Mucosa of stomach (tissue), 1 donor: ENCODE measurements around the gene PPARA.
A peak's percentile ranks its signal among the peaks of the same experiment; 100 is the strongest.
"Not testable (repeated sequence)": the region's sequence is repeated elsewhere in the genome, so short reads cannot be mapped to it uniquely, and the experiment has no call there.

Source experiments
- H3K27me3 ChIP-seq: one replicate; pipeline ENCODE4 v1.7.0; 2013; ENCODE audit warnings: mild to moderate bottlenecking, low read length; ENCODE audit not compliant: control insufficient read depth, insufficient read depth
- H3K36me3 ChIP-seq: one replicate; pipeline ENCODE4 v1.7.0; 2013; ENCODE audit warnings: low read length; ENCODE audit not compliant: control insufficient read depth, insufficient read depth
- H3K4me1 ChIP-seq: one replicate; pipeline ENCODE4 v1.7.0; 2013; ENCODE audit warnings: mild to moderate bottlenecking, low read length; ENCODE audit not compliant: control insufficient read depth, insufficient read depth
- H3K4me3 ChIP-seq: one replicate; pipeline ENCODE4 v1.7.0; 2013; ENCODE audit warnings: low read length
- H3K9ac ChIP-seq: one replicate; pipeline ENCODE4 v1.7.0; 2013; ENCODE audit warnings: mild to moderate bottlenecking, low read length, moderate library complexity
- H3K9me3 ChIP-seq: one replicate; pipeline ENCODE4 v1.7.0; 2013; ENCODE audit warnings: mild to moderate bottlenecking, low read length, moderate library complexity; ENCODE audit not compliant: control insufficient read depth
- donor health status: Pancreatic carcinoma.

Gene PPARA

GRCh38 chr22:46250783-46251125 lies 100.4 kb downstream of the PPARA start:
- Histone ChIP-seq H3K27me3 (no peaks in the 10 kb centered on the region), H3K4me3 (peak overlapping the region; percentile 67), H3K36me3 (no peaks in the 10 kb centered on the region), H3K9ac (peak overlapping the region; percentile 88), H3K9me3 (no peaks in the 10 kb centered on the region), H3K4me1 (peaks cover 9% of the 10 kb centered on the region)

GRCh38 chr22:46251266-46251665 lies 100.9 kb downstream of the PPARA start:
- no peaks in the 10 kb centered on the region for H3K9me3 ChIP-seq
- H3K9ac ChIP-seq = peak overlapping the region; percentile 88
- H3K4me3 ChIP-seq = no peak overlapping the region
- no peaks in the 10 kb centered on the region for H3K36me3 ChIP-seq
- H3K27me3 ChIP-seq = no peaks in the 10 kb centered on the region
- peaks cover 9% of the 10 kb centered on the region for H3K4me1 ChIP-seq

GRCh38 chr22:46251816-46252380 lies 101.6 kb downstream of the PPARA start:
- no peak overlapping the region for H3K4me3 ChIP-seq
- no peaks in the 10 kb centered on the region for H3K36me3 ChIP-seq
- H3K4me1 ChIP-seq = peaks cover 9% of the 10 kb centered on the region
- H3K9me3 ChIP-seq = no peaks in the 10 kb centered on the region
- H3K27me3 ChIP-seq = no peaks in the 10 kb centered on the region
- H3K9ac ChIP-seq = no peak overlapping the region

DNA sequence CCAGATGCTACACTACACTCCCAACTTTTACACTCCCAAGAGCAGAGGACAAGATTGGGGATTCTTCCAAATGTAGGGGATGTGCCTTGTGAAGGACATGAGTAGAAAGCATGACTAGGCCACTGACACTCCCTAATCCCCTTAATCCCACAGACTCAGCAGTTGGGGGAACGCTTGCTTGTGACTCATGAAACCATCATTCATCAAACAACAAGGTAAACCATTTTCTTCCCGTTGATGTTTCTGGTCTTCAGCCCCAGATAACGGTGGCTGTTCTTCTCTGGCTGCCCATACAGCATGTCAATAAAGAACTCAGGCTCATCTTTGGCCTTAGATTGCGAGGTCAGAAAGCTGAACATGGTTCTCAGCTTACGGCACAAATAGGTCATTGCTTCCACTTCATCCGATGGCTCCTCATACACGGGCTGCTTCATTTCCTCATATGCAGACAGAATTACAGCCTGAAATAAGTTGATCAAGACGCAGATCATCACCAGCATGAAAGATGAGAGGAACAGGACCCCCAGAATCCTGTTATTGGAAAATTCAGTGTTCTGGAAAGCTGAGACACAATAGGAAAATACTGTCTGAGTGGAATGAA lies 106.1 kb downstream of the PPARA start:
- Histone ChIP-seq H3K9ac (no peak overlapping the region), H3K4me1 (peaks cover 2% of the 10 kb centered on the region), H3K4me3 (no peak overlapping the region), H3K36me3 (no peaks in the 10 kb centered on the region), H3K27me3 (no peaks in the 10 kb centered on the region), H3K9me3 (no peaks in the 10 kb centered on the region)

- Histone ChIP-seq H3K36me3 (no peaks in the 10 kb centered on the region), H3K4me1 (peaks cover 3% of the 10 kb centered on the region), H3K4me3 (no peak overlapping the region), H3K27me3 (no peaks in the 10 kb centered on the region), H3K9ac (no peak overlapping the region), H3K9me3 (no peaks in the 10 kb centered on the region)
Observed at GRCh38 chr22:46259374-46259773, 109.0 kb downstream of the PPARA start.

GRCh38 chr22:46260038-46260437 lies 109.7 kb downstream of the PPARA start:
- H3K9ac ChIP-seq = no peak overlapping the region
- H3K4me1 ChIP-seq = peaks cover 7% of the 10 kb centered on the region
- H3K9me3 ChIP-seq = no peaks in the 10 kb centered on the region
- H3K36me3 ChIP-seq = no peaks in the 10 kb centered on the region
- no peaks in the 10 kb centered on the region for H3K27me3 ChIP-seq
- no peak overlapping the region for H3K4me3 ChIP-seq

- Histone ChIP-seq H3K36me3 (no peaks in the 10 kb centered on the region), H3K9ac (no peak overlapping the region), H3K4me3 (no peak overlapping the region), H3K27me3 (no peaks in the 10 kb centered on the region), H3K4me1 (peaks cover 10% of the 10 kb centered on the region), H3K9me3 (no peaks in the 10 kb centered on the region)
Observed at GRCh38 chr22:46262449-46263215, 112.3 kb downstream of the PPARA start.

GRCh38 chr22:46263216-46263590 lies 112.9 kb downstream of the PPARA start, which contains the start of gene PKDREJ:
Gene PKDREJ (minus strand): TSS chr22:46263343. CDS start chr22:46263322, 21 bp downstream.
- no peaks in the 10 kb centered on the region for H3K36me3 ChIP-seq
- peak within 1 kb of the TSS; percentile 24 for H3K9ac ChIP-seq
- no peaks in the 10 kb centered on the region for H3K27me3 ChIP-seq
- H3K4me3 ChIP-seq = no peak within 1 kb of the TSS
- H3K4me1 ChIP-seq = peaks cover 10% of the 10 kb centered on the region
- H3K9me3 ChIP-seq = no peaks in the 10 kb centered on the region

- not testable (repeated sequence) for H3K36me3 ChIP-seq, H3K9me3 ChIP-seq, H3K4me3 ChIP-seq, H3K27me3 ChIP-seq, H3K9ac ChIP-seq
- H3K4me1 ChIP-seq = peaks cover 17% of the 10 kb centered on the region
Observed at GRCh38 chr22:46264520-46264919, 114.2 kb downstream of the PPARA start.

DNA sequence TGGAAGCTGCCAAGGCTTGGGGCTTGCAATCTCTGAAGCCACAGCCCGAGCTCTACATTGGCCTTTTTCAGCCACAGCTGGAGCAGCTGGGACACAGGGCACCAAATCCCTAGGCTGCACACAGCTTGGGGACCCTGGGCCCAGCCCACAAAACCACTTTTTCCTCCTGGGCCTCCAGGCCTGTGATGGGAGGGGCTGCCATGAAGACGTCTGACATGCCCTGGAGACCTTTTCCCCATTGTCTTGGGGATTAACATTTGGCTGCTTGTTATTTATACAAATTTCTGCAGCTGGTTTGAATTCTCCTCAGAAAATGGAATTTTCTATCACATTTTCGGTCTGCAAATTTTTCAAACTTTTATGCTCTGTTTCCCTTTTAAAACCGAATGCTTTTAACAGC lies 115.3 kb downstream of the PPARA start:
- peaks cover 20% of the 10 kb centered on the region for H3K4me1 ChIP-seq
- not testable (repeated sequence) for H3K27me3 ChIP-seq, H3K4me3 ChIP-seq, H3K9ac ChIP-seq, H3K9me3 ChIP-seq, H3K36me3 ChIP-seq

- H3K4me1 ChIP-seq = peaks cover 20% of the 10 kb centered on the region
- peak within 1 kb of the TSS; percentile 45 for H3K4me3 ChIP-seq
- H3K36me3 ChIP-seq = peaks cover 7% of the 10 kb centered on the region
- H3K9me3 ChIP-seq = no peaks in the 10 kb centered on the region
- H3K27me3 ChIP-seq = no peaks in the 10 kb centered on the region
- peak within 1 kb of the TSS; percentile 92 for H3K9ac ChIP-seq
Observed at GRCh38 chr22:46267431-46268279, 117.3 kb downstream of the PPARA start, which contains the start of gene TTC38. Gene TTC38 (plus strand): TSS chr22:46268008. CDS start chr22:46268040, 32 bp downstream.

DNA sequence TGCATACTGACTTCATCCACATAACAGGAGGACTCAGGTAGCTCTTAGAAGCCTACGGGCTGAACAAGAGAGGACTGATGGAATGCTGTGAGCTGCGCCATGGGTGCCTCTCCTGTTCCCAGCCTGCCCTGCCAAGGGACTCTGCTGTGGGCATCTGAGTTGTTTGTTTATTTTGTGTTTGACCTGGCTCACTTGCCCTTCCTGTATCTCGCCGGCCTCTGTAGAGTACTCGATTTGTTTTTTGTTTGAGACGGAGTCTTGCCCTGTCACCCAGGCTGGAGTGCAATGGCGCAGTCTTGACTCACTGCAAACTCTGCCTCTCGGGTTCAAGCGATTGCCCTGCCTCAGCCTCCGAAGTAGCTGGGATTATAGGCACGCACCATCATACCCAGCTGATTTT lies 119.2 kb downstream of the PPARA start:
- Histone ChIP-seq H3K36me3 (peaks cover 13% of the 10 kb centered on the region), H3K27me3 (no peaks in the 10 kb centered on the region), H3K9ac (peak overlapping the region; percentile 9), H3K4me1 (peaks cover 17% of the 10 kb centered on the region), H3K9me3 (no peaks in the 10 kb centered on the region), H3K4me3 (no peak overlapping the region)
